GM23338 (cell line): ENCODE results near the gene RAB11B. TPM values are rescaled to one million over a fixed set of nuclear protein-coding genes. Genes with fewer than 3 reads are reported as not detected.

Experiments
- ATAC-seq: fragments of 200-7000 bp; cut with Tn5 transposase; 3 replicates; pipeline ENCODE4 v1.9.1; 2020
- DNase-seq: peaks from one replicate; pipeline ENCODE4 v3.0.0-alpha.2; 2015; ENCODE audit warnings: low spot score
- H2AFZ ChIP-seq: fragments of 200-600 bp; sonication (generic); 2 replicates; pipeline ENCODE4 v1.8.0; 2016; ENCODE audit warnings: antibody characterized with exemption, mild to moderate bottlenecking, moderate library complexity
- H3F3A ChIP-seq: fragments of 200-600 bp; sonication (generic); replicated peaks from 2 replicates; pipeline ENCODE4 v1.8.0; 2017; ENCODE audit warnings: antibody characterized with exemption, mixed run types, low read depth
- H3K27ac ChIP-seq: fragments of 200-600 bp; sonication (generic); 2 replicates; pipeline ENCODE4 v1.6.1; 2016; ENCODE audit warnings: low read depth
- H3K27me3 ChIP-seq: fragments of 200-600 bp; sonication (generic); 2 replicates; pipeline ENCODE4 v1.8.0; 2016; ENCODE audit warnings: mild to moderate bottlenecking, mixed run types, moderate library complexity; ENCODE audit not compliant: insufficient read depth
- H3K36me3 ChIP-seq: fragments of 200-600 bp; sonication (generic); 2 replicates; pipeline ENCODE4 v1.8.0; 2016; ENCODE audit warnings: mild to moderate bottlenecking; ENCODE audit not compliant: insufficient read depth
- H3K4me1 ChIP-seq: fragments of 200-600 bp; sonication (generic); 2 replicates; pipeline ENCODE4 v1.8.0; 2016; ENCODE audit warnings: mild to moderate bottlenecking, moderate library complexity; ENCODE audit not compliant: insufficient read depth
- H3K4me2 ChIP-seq: fragments of 200-600 bp; sonication (generic); 2 replicates; pipeline ENCODE4 v1.7.1; 2017; ENCODE audit warnings: mixed run types
- H3K4me3 ChIP-seq: fragments of 200-600 bp; sonication (generic); 2 replicates; pipeline ENCODE4 v1.6.1; 2016; ENCODE audit warnings: mixed run types
- H3K79me2 ChIP-seq: fragments of 200-600 bp; sonication (generic); replicated peaks from 2 replicates; pipeline ENCODE4 v1.8.0; 2017; ENCODE audit warnings: mild to moderate bottlenecking; ENCODE audit not compliant: insufficient read depth
- H3K9me2 ChIP-seq: fragments of 200-600 bp; sonication (generic); 2 replicates; pipeline ENCODE4 v1.8.0; 2017; ENCODE audit not compliant: insufficient read depth
- H4K20me1 ChIP-seq: fragments of 200-600 bp; sonication (generic); replicated peaks from 2 replicates; pipeline ENCODE4 v1.8.0; 2017; ENCODE audit warnings: mild to moderate bottlenecking; ENCODE audit not compliant: insufficient read depth
- H3K27ac Mint-ChIP-seq: 2 replicates; pipeline ENCODE4 v1.8.0; 2020; ENCODE audit warnings: inconsistent platforms, mild to moderate bottlenecking, moderate library complexity, mixed read lengths
- H3K27me3 Mint-ChIP-seq: 3 replicates; pipeline ENCODE4 v1.8.0; 2022; ENCODE audit warnings: low read depth, mild to moderate bottlenecking, moderate library complexity, mixed read lengths, inconsistent platforms; ENCODE audit not compliant: insufficient read depth, poor library complexity
- H3K36me3 Mint-ChIP-seq: 3 replicates; pipeline ENCODE4 v1.8.0; 2021; ENCODE audit warnings: low read depth, mild to moderate bottlenecking, inconsistent platforms, moderate library complexity, mixed read lengths
- H3K4me1 Mint-ChIP-seq: 3 replicates; pipeline ENCODE4 v1.8.0; 2020; ENCODE audit warnings: mild to moderate bottlenecking, inconsistent platforms, mixed read lengths
- H3K4me3 Mint-ChIP-seq: 3 replicates; pipeline ENCODE4 v1.8.0; 2021; ENCODE audit warnings: moderate library complexity, mild to moderate bottlenecking, inconsistent platforms, mixed read lengths
- H3K9me3 Mint-ChIP-seq: 3 replicates; pipeline ENCODE4 v1.8.0; 2020; ENCODE audit warnings: moderate library complexity, mild to moderate bottlenecking, inconsistent platforms, mixed read lengths
- CREB1 ChIP-seq: fragments of 250-450 bp; sonication (Bioruptor Pico); IDR thresholded peaks from 2 replicates; pipeline ENCODE4 v1.5.0; 2020; ENCODE audit warnings: low read depth, mild to moderate bottlenecking, moderate library complexity
- EZH2 ChIP-seq: fragments of 200-600 bp; sonication (generic); IDR thresholded peaks from one replicate; pipeline ENCODE4 v1.8.0; 2017; ENCODE audit warnings: antibody characterized with exemption, mild to moderate bottlenecking, low read depth; ENCODE audit not compliant: unreplicated experiment
- EZH2phosphoT487 ChIP-seq: fragments of 200-600 bp; sonication (generic); IDR thresholded peaks from one replicate; pipeline ENCODE4 v1.8.1; 2018; ENCODE audit warnings: antibody characterized with exemption; ENCODE audit not compliant: unreplicated experiment
- NANOG ChIP-seq: IDR thresholded peaks from 2 replicates; pipeline ENCODE4 v1.6.1; 2016; ENCODE audit warnings: antibody characterized with exemption, borderline replicate concordance
- POLR2AphosphoS5 ChIP-seq: IDR thresholded peaks from 2 replicates; pipeline ENCODE4 v1.6.1; 2016; ENCODE audit warnings: antibody characterized with exemption, low read depth
- STAT1 ChIP-seq: IDR thresholded peaks from one replicate; pipeline ENCODE4 v1.6.1; 2016; ENCODE audit warnings: antibody characterized with exemption; ENCODE audit not compliant: unreplicated experiment
- ZNF114 ChIP-seq: fragments of 250-450 bp; sonication (Bioruptor Pico); IDR thresholded peaks from 2 replicates; pipeline ENCODE4 v1.5.0; 2020; ENCODE audit warnings: mild to moderate bottlenecking, moderate library complexity
- ZNF331 ChIP-seq: fragments of 250-450 bp; sonication (Bioruptor Pico); IDR thresholded peaks from 2 replicates; pipeline ENCODE4 v1.5.0; 2020; ENCODE audit warnings: low read depth, mild to moderate bottlenecking, moderate library complexity
- polyA plus RNA-seq: library from polyadenylated mRNA; unstranded; fragments of >200 nt; fragmentation: Nextera tagmentation; extraction: Ambion mirVana; gene quantifications from 2 replicates; pipeline ENCODE4 v1.2.1, GENCODE V29; 2016
- total RNA-seq: library from RNA; depleted of rRNA; stranded (reverse); fragments of >200 nt; shearing (Covaris generic); gene quantifications from 2 replicates; pipeline ENCODE4 v1.2.3, GENCODE V29; 2014
- TF ChIP-seq, protein P1 (sequence below), 2 experiments: fragments of 200-600 bp in 1 of 2; sonication (generic) in 1 of 2; conservative IDR thresholded peaks; 2 replicates each; pipeline versions ENCODE4 v1.5.1 to v1.6.1; 2016 to 2017; ENCODE audit warnings: antibody characterized with exemption in 2 of 2, low read depth in 2 of 2, mild to moderate bottlenecking in 2 of 2, moderate library complexity in 1 of 2
- TF ChIP-seq, protein P2 (sequence below): IDR thresholded peaks from 2 replicates; pipeline ENCODE4 v1.6.1; 2016; ENCODE audit warnings: antibody characterized with exemption
- TF ChIP-seq, protein P3 (sequence below): IDR thresholded peaks from one replicate; pipeline ENCODE4 v1.6.1; 2018; ENCODE audit warnings: antibody characterized with exemption; ENCODE audit not compliant: unreplicated experiment

RAB11B gene
- total and polyA plus RNA-seq, 2 experiments from 2014 or later, result 66.0 to 79.6 TPM

GRCh38 chr19:8451377-8451776 lies 61.2 kb downstream of the RAB11B start (continued):
- TF ChIP-seq, protein P1, sequence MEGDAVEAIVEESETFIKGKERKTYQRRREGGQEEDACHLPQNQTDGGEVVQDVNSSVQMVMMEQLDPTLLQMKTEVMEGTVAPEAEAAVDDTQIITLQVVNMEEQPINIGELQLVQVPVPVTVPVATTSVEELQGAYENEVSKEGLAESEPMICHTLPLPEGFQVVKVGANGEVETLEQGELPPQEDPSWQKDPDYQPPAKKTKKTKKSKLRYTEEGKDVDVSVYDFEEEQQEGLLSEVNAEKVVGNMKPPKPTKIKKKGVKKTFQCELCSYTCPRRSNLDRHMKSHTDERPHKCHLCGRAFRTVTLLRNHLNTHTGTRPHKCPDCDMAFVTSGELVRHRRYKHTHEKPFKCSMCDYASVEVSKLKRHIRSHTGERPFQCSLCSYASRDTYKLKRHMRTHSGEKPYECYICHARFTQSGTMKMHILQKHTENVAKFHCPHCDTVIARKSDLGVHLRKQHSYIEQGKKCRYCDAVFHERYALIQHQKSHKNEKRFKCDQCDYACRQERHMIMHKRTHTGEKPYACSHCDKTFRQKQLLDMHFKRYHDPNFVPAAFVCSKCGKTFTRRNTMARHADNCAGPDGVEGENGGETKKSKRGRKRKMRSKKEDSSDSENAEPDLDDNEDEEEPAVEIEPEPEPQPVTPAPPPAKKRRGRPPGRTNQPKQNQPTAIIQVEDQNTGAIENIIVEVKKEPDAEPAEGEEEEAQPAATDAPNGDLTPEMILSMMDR (conservative IDR thresholded peaks at IDR 0.05; ENCODE audit: low read depth in 2 of 2), result no peak
- TF ChIP-seq STAT1 (no peak), EZH2phosphoT487 (no peak), EZH2 (no peak), ZNF114 (no peak), NANOG (no peak)
- TF ChIP-seq, protein P2, sequence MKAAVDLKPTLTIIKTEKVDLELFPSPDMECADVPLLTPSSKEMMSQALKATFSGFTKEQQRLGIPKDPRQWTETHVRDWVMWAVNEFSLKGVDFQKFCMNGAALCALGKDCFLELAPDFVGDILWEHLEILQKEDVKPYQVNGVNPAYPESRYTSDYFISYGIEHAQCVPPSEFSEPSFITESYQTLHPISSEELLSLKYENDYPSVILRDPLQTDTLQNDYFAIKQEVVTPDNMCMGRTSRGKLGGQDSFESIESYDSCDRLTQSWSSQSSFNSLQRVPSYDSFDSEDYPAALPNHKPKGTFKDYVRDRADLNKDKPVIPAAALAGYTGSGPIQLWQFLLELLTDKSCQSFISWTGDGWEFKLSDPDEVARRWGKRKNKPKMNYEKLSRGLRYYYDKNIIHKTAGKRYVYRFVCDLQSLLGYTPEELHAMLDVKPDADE, result no peak

DNA sequence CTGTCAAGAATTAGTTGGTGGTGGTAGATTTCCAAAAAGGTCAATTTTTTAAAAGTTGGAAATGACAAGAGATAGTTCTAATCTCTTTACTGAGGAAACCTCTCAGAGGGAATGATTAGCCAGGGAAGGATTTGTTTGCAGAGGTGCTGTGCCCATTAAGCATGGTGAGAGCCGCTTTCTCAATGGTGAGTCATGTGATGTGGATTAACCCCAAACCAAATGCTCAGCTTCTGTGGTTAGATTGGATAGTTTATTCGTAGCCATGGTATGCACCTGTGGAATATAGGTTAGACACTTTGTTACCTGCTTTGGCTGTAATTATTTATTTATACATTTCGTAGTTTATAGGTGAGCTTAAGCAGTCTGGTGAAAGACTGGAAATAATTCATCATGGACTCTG lies 61.7 kb downstream of the RAB11B start:
- peaks cover 14% of the 10 kb centered on the region; the same call in 1 of the 2 replicates for H3K36me3 ChIP-seq
- no peak overlapping the region for H2AFZ ChIP-seq
- no peaks in the 10 kb centered on the region for H3K27me3 ChIP-seq
- Mint-ChIP-seq H3K27me3 (peaks cover 11% of the 10 kb centered on the region), H3K36me3 (peaks cover 75% of the 10 kb centered on the region), H3K4me1 (peaks cover 82% of the 10 kb centered on the region), H3K4me3 (peak overlapping the region; percentile 42; the same call in 2 of the 3 replicates), H3K9me3 (no peaks in the 10 kb centered on the region), H3K27ac (no peak overlapping the region)
- H3K79me2 ChIP-seq, result peaks cover 99% of the 10 kb centered on the region
- H4K20me1 ChIP-seq, result peaks cover 79% of the 10 kb centered on the region
- no peak for ATAC-seq
- H3K27ac ChIP-seq, result 0 out of 2 replicates have a peak overlapping the region, but pooled peaks have one; percentile 37
- H3K4me2 ChIP-seq, result peak overlapping the region; percentile 46; the same call in 1 of the 2 replicates
- H3K4me1 ChIP-seq, result peaks cover 77% of the 10 kb centered on the region
- H3F3A ChIP-seq, result no peaks in the 10 kb centered on the region; the same call in 1 of the 2 replicates
- H3K4me3 ChIP-seq, result no peak overlapping the region; the same call in 1 of the 2 replicates
- no peaks in the 10 kb centered on the region for H3K9me2 ChIP-seq
- no peak for DNase-seq
- TF ChIP-seq ZNF114, result no peak
- TF ChIP-seq EZH2, result no peak
- no peak for TF ChIP-seq CREB1 (CRISPR knock-in tag)
- no peak for TF ChIP-seq EZH2phosphoT487
- TF ChIP-seq, protein P1 (conservative IDR thresholded peaks at IDR 0.05; ENCODE audit: low read depth in 2 of 2), result no peak
- no peak for TF ChIP-seq POLR2AphosphoS5
- TF ChIP-seq ZNF331 (CRISPR knock-in tag), result no peak
- TF ChIP-seq, protein P2, result no peak
- TF ChIP-seq, protein P3, sequence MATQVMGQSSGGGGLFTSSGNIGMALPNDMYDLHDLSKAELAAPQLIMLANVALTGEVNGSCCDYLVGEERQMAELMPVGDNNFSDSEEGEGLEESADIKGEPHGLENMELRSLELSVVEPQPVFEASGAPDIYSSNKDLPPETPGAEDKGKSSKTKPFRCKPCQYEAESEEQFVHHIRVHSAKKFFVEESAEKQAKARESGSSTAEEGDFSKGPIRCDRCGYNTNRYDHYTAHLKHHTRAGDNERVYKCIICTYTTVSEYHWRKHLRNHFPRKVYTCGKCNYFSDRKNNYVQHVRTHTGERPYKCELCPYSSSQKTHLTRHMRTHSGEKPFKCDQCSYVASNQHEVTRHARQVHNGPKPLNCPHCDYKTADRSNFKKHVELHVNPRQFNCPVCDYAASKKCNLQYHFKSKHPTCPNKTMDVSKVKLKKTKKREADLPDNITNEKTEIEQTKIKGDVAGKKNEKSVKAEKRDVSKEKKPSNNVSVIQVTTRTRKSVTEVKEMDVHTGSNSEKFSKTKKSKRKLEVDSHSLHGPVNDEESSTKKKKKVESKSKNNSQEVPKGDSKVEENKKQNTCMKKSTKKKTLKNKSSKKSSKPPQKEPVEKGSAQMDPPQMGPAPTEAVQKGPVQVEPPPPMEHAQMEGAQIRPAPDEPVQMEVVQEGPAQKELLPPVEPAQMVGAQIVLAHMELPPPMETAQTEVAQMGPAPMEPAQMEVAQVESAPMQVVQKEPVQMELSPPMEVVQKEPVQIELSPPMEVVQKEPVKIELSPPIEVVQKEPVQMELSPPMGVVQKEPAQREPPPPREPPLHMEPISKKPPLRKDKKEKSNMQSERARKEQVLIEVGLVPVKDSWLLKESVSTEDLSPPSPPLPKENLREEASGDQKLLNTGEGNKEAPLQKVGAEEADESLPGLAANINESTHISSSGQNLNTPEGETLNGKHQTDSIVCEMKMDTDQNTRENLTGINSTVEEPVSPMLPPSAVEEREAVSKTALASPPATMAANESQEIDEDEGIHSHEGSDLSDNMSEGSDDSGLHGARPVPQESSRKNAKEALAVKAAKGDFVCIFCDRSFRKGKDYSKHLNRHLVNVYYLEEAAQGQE, result no peak
